Tibial artery (tissue), 4 donors: ENCODE results near the gene CSNK2B.

Source experiments
- DNase-seq, 2 donors: peaks; one replicate each; pipeline ENCODE4 v3.0.0-alpha.2; 2019
- H3K27ac ChIP-seq, 2 donors: fragments of 200-600 bp; sonication (generic) in 1 of 2; 1 replicate in 1 of 2; 2 replicates in 1 of 2; pipeline ENCODE4 v1.5.1; 2018 to 2019; ENCODE audit warnings: mild to moderate bottlenecking in 1 of 2
- H3K27me3 ChIP-seq, 2 donors: fragments of 200-600 bp; sonication (generic) in 1 of 2; one replicate each; pipeline versions ENCODE4 v1.5.1 to v1.6.0; 2016 to 2019
- H3K36me3 ChIP-seq, 3 donors: fragments of 200-600 bp; sonication (generic) in 2 of 3; one replicate each; pipeline ENCODE4 v1.5.1; 2016 to 2019; ENCODE audit warnings: mild to moderate bottlenecking in 2 of 3
- H3K4me1 ChIP-seq, 4 donors: fragments of 200-600 bp; sonication (generic) in 2 of 4; 1 replicate in 3 of 4; 2 replicates in 1 of 4; pipeline ENCODE4 v1.5.1; 2016 to 2019
- H3K4me3 ChIP-seq, 2 donors: fragments of 200-600 bp; sonication (generic) in 1 of 2; 1 replicate in 1 of 2; 2 replicates in 1 of 2; pipeline ENCODE4 v1.5.1; 2018 to 2019; ENCODE audit warnings: mild to moderate bottlenecking in 2 of 2
- H3K9me3 ChIP-seq, 3 donors: fragments of 200-600 bp; sonication (generic) in 1 of 3; one replicate each; pipeline ENCODE4 v1.5.1; 2016 to 2019
- intact Hi-C: fragments of 100-400 bp; cut with DNase I; formaldehyde crosslinking; loops from one replicate; pipeline ENCODE4 v1.15.0; 2023; ENCODE audit warnings: low total_unique reads
- TF ChIP-seq, protein P1 (sequence below), 2 experiments: fragments of 200-600 bp in 1 of 2; fragments of 450-650 bp in 1 of 2; IDR thresholded peaks; one replicate each; pipeline ENCODE4 v1.5.1; 2017 to 2019; ENCODE audit warnings: antibody characterized with exemption in 2 of 2, mild to moderate bottlenecking in 1 of 2, moderate library complexity in 1 of 2

CSNK2B gene

DNA sequence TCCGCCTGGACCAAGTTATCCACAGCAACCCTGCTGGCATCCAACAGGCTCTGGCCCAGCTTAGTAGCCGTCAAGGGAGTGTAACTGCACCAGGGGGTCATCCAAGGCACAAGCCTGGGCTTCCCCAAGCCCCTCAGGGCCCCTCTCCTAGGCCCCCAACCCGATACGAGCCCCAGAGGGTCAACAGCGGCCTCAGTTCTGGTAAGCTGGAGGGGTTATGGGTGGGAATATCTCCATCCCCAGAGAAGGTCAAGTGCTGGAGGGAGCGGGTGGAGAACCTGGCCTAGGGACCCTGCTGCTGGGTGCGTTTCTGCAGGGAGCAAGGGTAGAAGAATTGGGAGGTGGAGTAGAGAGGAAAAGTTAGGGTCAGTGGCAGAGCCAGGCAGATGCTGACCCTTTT, 32.4 kb upstream of the CSNK2B start:
- DNase-seq, result no peak
- peaks cover 83 to 100% (median 97%) of the 10 kb centered on the region in 3 donors for H3K36me3 ChIP-seq
- H3K27ac ChIP-seq, result no peak overlapping the region
- TF ChIP-seq, protein P1, sequence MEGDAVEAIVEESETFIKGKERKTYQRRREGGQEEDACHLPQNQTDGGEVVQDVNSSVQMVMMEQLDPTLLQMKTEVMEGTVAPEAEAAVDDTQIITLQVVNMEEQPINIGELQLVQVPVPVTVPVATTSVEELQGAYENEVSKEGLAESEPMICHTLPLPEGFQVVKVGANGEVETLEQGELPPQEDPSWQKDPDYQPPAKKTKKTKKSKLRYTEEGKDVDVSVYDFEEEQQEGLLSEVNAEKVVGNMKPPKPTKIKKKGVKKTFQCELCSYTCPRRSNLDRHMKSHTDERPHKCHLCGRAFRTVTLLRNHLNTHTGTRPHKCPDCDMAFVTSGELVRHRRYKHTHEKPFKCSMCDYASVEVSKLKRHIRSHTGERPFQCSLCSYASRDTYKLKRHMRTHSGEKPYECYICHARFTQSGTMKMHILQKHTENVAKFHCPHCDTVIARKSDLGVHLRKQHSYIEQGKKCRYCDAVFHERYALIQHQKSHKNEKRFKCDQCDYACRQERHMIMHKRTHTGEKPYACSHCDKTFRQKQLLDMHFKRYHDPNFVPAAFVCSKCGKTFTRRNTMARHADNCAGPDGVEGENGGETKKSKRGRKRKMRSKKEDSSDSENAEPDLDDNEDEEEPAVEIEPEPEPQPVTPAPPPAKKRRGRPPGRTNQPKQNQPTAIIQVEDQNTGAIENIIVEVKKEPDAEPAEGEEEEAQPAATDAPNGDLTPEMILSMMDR (IDR thresholded peaks at IDR 0.05), result no peak
- H3K9me3 ChIP-seq, result no peaks in the 10 kb centered on the region
- no peak overlapping the region for H3K4me3 ChIP-seq
- intact Hi-C loops, result no loop called here
- H3K4me1 ChIP-seq, result peaks cover 0 to 3% (median 0%) of the 10 kb centered on the region in 4 donors
- H3K27me3 ChIP-seq, result no peaks in the 10 kb centered on the region

DNA sequence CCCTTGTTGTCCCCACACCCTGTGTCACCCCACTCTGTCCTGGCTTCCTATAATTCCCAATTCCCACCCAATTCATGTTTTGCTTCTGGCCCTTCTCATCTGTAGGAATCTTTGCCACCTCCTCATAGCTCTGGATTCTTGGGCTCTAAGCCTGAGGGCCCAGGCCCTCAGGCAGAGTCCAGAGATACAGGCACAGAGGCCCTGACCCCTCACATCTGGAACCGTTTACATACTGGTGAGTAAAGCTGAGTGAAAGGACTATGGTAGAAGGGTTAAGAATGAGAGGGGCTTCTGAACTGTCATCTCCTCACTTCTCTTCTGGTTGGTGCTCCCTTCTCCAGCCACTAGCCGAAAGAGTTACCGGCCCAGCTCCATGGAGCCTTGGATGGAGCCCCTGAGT, 31.7 kb upstream of the CSNK2B start:
- H3K4me1 ChIP-seq, result peaks cover 0 to 3% (median 0%) of the 10 kb centered on the region in 4 donors
- peaks cover 76 to 100% (median 96%) of the 10 kb centered on the region in 3 donors for H3K36me3 ChIP-seq
- H3K27ac ChIP-seq, result no peak overlapping the region
- no peak for DNase-seq
- TF ChIP-seq, protein P1 (IDR thresholded peaks at IDR 0.05), result no peak
- no peak overlapping the region for H3K4me3 ChIP-seq
- H3K9me3 ChIP-seq, result no peaks in the 10 kb centered on the region
- no peaks in the 10 kb centered on the region for H3K27me3 ChIP-seq
- intact Hi-C loops, result no loop called here

GRCh38 chr6:31634969-31635575, 30.8 kb upstream of the CSNK2B start:
- no peak overlapping the region for H3K27ac ChIP-seq
- peaks cover 0 to 3% (median 0%) of the 10 kb centered on the region in 4 donors for H3K4me1 ChIP-seq
- H3K36me3 ChIP-seq, result peaks cover 69 to 100% (median 96%) of the 10 kb centered on the region in 3 donors
- H3K27me3 ChIP-seq, result no peaks in the 10 kb centered on the region
- TF ChIP-seq, protein P1 (IDR thresholded peaks at IDR 0.05), result no peak
- intact Hi-C loops, result no loop called here
- no peak overlapping the region for H3K4me3 ChIP-seq
- no peaks in the 10 kb centered on the region for H3K9me3 ChIP-seq
- no peak for DNase-seq

GRCh38 chr6:31636698-31637596, 28.9 kb upstream of the CSNK2B start:
- Histone ChIP-seq H3K27me3 (no peaks in the 10 kb centered on the region), H3K4me3 (no peak overlapping the region), H3K4me1 (peaks cover 0 to 3% (median 0%) of the 10 kb centered on the region in 4 donors), H3K27ac (no peak overlapping the region), H3K9me3 (no peaks in the 10 kb centered on the region), H3K36me3 (peaks cover 72 to 100% (median 96%) of the 10 kb centered on the region in 3 donors)
- DNase-seq, result no peak
- intact Hi-C loops, result no loop called here
- TF ChIP-seq, protein P1 (IDR thresholded peaks at IDR 0.05), result no peak

GRCh38 chr6:31639043-31639442, 26.8 kb upstream of the CSNK2B start:
- Histone ChIP-seq H3K4me1 (no peaks in the 10 kb centered on the region), H3K36me3 (peaks cover 84 to 100% (median 98%) of the 10 kb centered on the region in 3 donors), H3K27ac (no peak overlapping the region), H3K9me3 (no peaks in the 10 kb centered on the region), H3K4me3 (no peak overlapping the region), H3K27me3 (no peaks in the 10 kb centered on the region)
- intact Hi-C loops, result no loop called here
- DNase-seq, result no peak
- TF ChIP-seq, protein P1 (IDR thresholded peaks at IDR 0.05), result no peak
